ENCODE data around the gene TLE2.

TLE2 gene

GRCh38 chr19:3028305-3029064 is 595 bp downstream of the TLE2 start:
- no peak for DNase-seq (ENCODE audit: low spot score)
- TF ChIP-seq, protein P1, sequence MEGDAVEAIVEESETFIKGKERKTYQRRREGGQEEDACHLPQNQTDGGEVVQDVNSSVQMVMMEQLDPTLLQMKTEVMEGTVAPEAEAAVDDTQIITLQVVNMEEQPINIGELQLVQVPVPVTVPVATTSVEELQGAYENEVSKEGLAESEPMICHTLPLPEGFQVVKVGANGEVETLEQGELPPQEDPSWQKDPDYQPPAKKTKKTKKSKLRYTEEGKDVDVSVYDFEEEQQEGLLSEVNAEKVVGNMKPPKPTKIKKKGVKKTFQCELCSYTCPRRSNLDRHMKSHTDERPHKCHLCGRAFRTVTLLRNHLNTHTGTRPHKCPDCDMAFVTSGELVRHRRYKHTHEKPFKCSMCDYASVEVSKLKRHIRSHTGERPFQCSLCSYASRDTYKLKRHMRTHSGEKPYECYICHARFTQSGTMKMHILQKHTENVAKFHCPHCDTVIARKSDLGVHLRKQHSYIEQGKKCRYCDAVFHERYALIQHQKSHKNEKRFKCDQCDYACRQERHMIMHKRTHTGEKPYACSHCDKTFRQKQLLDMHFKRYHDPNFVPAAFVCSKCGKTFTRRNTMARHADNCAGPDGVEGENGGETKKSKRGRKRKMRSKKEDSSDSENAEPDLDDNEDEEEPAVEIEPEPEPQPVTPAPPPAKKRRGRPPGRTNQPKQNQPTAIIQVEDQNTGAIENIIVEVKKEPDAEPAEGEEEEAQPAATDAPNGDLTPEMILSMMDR (IDR thresholded peaks at IDR 0.05; ENCODE audit: borderline replicate concordance, control extremely low read depth, extremely low read depth, insufficient read depth, missing control alignments): no peak
- in situ Hi-C loops (cut with MboI; ENCODE audit: low sequenced_read_pairs, unreplicated experiment): no loop called here

DNA sequence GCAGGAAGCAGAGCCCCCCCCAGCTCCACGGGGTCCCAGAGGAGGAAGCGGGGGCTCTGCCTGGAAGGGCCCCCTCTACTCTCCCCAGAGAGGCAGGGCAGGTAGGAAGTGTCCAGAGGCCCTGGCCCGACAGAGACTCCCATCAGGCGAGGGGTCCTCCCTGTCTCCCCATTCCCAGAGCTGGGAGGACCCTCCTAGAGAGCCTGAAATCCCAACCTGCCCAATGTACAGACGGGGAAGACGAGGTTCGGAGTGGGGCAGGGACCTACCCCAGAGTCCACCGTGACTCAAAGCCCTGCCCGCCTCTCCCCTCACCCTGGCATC is 1.1 kb downstream of the TLE2 start:
- DNase-seq (ENCODE audit: low spot score): no peak
- in situ Hi-C loops (cut with MboI; ENCODE audit: low sequenced_read_pairs, unreplicated experiment): no loop called here

GRCh38 chr19:3027292-3027691 is 1.8 kb downstream of the TLE2 start:
- TF ChIP-seq, protein P1 (IDR thresholded peaks at IDR 0.05; ENCODE audit: borderline replicate concordance, control extremely low read depth, extremely low read depth, insufficient read depth, missing control alignments): no peak
- no peak for DNase-seq (ENCODE audit: low spot score)
- in situ Hi-C loops (cut with MboI; ENCODE audit: low sequenced_read_pairs, unreplicated experiment): no loop called here

More for the DNA sequence above, 1.1 kb downstream of the TLE2 start:
- TF ChIP-seq, protein P1 (IDR thresholded peaks at IDR 0.05; ENCODE audit: borderline replicate concordance, control extremely low read depth, extremely low read depth, insufficient read depth, missing control alignments): no peak

- in situ Hi-C loops (cut with MboI; ENCODE audit: low sequenced_read_pairs, unreplicated experiment): no loop called here
- TF ChIP-seq, protein P1 (IDR thresholded peaks at IDR 0.05; ENCODE audit: borderline replicate concordance, control extremely low read depth, extremely low read depth, insufficient read depth, missing control alignments): no peak
- no peak for DNase-seq (ENCODE audit: low spot score)
Observed at GRCh38 chr19:3026768-3027167, 2.3 kb downstream of the TLE2 start.

- in situ Hi-C loops (cut with MboI; ENCODE audit: low sequenced_read_pairs, unreplicated experiment): no loop called here
- TF ChIP-seq, protein P1 (IDR thresholded peaks at IDR 0.05; ENCODE audit: borderline replicate concordance, control extremely low read depth, extremely low read depth, insufficient read depth, missing control alignments): no peak
- no peak for DNase-seq (ENCODE audit: low spot score)
Observed at GRCh38 chr19:3025549-3025886, 3.6 kb downstream of the TLE2 start.

DNA sequence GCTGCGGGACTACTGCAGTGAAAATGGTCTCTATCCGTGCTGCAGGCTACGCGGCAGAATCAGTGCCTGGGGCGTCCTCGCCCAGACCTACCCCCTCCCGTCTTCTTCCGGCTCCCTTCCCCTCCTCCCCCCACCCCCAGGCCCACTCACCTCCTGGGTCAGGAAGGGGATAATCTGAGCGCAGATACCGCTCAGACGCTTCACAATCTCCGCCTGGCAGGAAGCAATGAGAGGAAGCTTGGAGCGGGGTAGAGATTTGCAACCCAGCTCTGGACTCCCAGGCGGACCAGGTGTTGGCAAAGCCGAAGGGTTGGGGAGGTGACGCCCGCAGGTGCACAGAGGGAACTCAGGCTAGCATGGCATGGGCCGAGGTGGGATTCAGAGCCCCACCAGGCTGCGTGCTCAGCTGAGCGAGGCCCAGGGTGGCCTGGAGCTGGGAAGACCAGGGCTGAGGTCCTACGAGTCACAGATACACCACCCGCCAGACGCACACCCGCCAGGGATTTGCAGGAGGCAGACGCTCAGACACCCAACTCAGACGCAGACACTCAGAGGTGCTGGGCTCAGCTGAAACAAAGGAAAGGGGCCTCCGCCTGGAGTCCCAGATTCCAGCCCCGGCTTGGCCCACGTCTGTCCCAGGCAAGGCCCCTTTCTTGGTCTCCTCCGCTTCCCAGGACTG is 4.1 kb downstream of the TLE2 start:
- in situ Hi-C loops (cut with MboI; ENCODE audit: low sequenced_read_pairs, unreplicated experiment): no loop called here
- DNase-seq (ENCODE audit: low spot score): no peak
- TF ChIP-seq, protein P1 (IDR thresholded peaks at IDR 0.05; ENCODE audit: borderline replicate concordance, control extremely low read depth, extremely low read depth, insufficient read depth, missing control alignments): no peak

All from GM13976 (cell line).